WTC11 (cell line): ENCODE data around the gene FFAR3.

Source experiments
- ATF1 ChIP-seq: sonication (generic); formaldehyde crosslinking; IDR thresholded peaks from 2 replicates; pipeline ENCODE4 v1.8.1; 2023; ENCODE audit warnings: mild to moderate bottlenecking, moderate library complexity, missing genetic modification reagents
- ETV6 ChIP-seq: sonication (generic); formaldehyde crosslinking; IDR thresholded peaks from 2 replicates; pipeline ENCODE4 v1.8.1; 2022; ENCODE audit warnings: mild to moderate bottlenecking, missing genetic modification reagents
- IRF2 ChIP-seq: sonication (generic); formaldehyde crosslinking; IDR thresholded peaks from 2 replicates; pipeline ENCODE4 v1.8.0; 2022; ENCODE audit warnings: low read depth, missing genetic modification reagents, borderline replicate concordance
- NFYB ChIP-seq: sonication (generic); formaldehyde crosslinking; conservative IDR thresholded peaks from 2 replicates; pipeline ENCODE4 v1.8.0; 2022; ENCODE audit warnings: low read depth, missing genetic modification reagents
- NR2C2 ChIP-seq: sonication (generic); formaldehyde crosslinking; IDR thresholded peaks from 2 replicates; pipeline ENCODE4 v1.8.0; 2022; ENCODE audit warnings: mild to moderate bottlenecking, missing genetic modification reagents
- TCF7 ChIP-seq: sonication (generic); formaldehyde crosslinking; IDR thresholded peaks from 2 replicates; pipeline ENCODE4 v1.8.0; 2022; ENCODE audit warnings: mild to moderate bottlenecking, low read depth, missing genetic modification reagents, moderate library complexity
- ZNF416 ChIP-seq: fragments of 250-450 bp; sonication (Bioruptor Pico); IDR thresholded peaks from 2 replicates; pipeline ENCODE4 v1.9.0; 2021; ENCODE audit warnings: mild to moderate bottlenecking, inconsistent platforms
- TF ChIP-seq, protein P1 (sequence below): fragments of 200-600 bp; IDR thresholded peaks from 2 replicates; pipeline ENCODE4 v1.8.0; 2022; ENCODE audit warnings: antibody characterized with exemption
- TF ChIP-seq, protein P2 (sequence below): sonication (generic); formaldehyde crosslinking; IDR thresholded peaks from 2 replicates; pipeline ENCODE4 v1.8.1; 2022; ENCODE audit warnings: low read depth, missing genetic modification reagents, borderline replicate concordance
- TF ChIP-seq, protein P3 (sequence below): sonication (generic); formaldehyde crosslinking; IDR thresholded peaks from 2 replicates; pipeline ENCODE4 v1.8.1; 2023; ENCODE audit warnings: mild to moderate bottlenecking, missing genetic modification reagents, moderate library complexity

DNA sequence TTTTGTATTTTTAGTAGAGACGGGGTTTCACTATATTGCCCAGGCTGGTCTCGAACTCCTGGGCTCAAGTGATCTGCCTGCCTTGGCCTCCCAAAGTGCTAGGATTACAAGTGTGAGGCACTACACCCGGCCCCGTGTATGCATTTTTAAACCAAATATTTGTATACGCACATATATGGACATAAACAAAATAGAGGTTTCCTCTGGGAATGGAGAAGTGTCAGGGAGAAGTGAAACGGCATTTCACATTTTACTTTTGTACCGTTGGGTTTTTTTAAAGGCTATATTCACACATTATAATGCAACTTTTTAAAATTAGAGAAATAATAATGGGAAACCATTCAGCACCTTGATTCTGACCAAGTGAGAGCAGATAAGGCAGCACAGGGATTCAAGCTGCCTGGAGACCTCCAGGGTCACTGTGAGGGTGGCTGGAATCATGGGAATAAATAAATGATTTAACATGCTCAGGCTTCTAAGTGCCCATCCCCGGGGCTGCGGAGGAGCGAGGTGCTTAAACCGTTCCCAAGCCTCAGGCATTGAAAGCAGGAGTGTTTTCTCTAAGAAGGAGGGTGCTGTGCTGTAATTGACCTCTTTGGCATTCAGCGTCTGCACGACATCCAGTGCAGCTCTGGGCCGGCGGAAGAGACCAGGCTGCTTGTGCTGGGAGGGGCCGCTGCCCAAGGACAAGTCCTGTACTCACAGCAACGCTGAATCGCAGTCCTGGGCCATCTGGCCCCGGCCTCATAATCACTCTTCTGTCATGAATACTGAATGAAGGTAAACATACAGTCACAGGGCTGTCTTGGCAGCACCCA lies 37.3 kb downstream of the FFAR3 start:
- TF ChIP-seq, protein P1, sequence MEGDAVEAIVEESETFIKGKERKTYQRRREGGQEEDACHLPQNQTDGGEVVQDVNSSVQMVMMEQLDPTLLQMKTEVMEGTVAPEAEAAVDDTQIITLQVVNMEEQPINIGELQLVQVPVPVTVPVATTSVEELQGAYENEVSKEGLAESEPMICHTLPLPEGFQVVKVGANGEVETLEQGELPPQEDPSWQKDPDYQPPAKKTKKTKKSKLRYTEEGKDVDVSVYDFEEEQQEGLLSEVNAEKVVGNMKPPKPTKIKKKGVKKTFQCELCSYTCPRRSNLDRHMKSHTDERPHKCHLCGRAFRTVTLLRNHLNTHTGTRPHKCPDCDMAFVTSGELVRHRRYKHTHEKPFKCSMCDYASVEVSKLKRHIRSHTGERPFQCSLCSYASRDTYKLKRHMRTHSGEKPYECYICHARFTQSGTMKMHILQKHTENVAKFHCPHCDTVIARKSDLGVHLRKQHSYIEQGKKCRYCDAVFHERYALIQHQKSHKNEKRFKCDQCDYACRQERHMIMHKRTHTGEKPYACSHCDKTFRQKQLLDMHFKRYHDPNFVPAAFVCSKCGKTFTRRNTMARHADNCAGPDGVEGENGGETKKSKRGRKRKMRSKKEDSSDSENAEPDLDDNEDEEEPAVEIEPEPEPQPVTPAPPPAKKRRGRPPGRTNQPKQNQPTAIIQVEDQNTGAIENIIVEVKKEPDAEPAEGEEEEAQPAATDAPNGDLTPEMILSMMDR: no peak
- TF ChIP-seq ETV6: no peak
- no peak for TF ChIP-seq TCF7 (CRISPR knock-in tag)
- no peak for TF ChIP-seq ZNF416 (CRISPR knock-in tag)
- no peak for TF ChIP-seq ATF1 (CRISPR knock-in tag)
- TF ChIP-seq NR2C2 (CRISPR knock-in tag): no peak
- TF ChIP-seq, protein P2, sequence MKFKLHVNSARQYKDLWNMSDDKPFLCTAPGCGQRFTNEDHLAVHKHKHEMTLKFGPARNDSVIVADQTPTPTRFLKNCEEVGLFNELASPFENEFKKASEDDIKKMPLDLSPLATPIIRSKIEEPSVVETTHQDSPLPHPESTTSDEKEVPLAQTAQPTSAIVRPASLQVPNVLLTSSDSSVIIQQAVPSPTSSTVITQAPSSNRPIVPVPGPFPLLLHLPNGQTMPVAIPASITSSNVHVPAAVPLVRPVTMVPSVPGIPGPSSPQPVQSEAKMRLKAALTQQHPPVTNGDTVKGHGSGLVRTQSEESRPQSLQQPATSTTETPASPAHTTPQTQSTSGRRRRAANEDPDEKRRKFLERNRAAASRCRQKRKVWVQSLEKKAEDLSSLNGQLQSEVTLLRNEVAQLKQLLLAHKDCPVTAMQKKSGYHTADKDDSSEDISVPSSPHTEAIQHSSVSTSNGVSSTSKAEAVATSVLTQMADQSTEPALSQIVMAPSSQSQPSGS (CRISPR knock-in tag): no peak
- TF ChIP-seq IRF2 (CRISPR knock-in tag): no peak
- no peak for TF ChIP-seq NFYB (CRISPR knock-in tag)
- TF ChIP-seq, protein P3, sequence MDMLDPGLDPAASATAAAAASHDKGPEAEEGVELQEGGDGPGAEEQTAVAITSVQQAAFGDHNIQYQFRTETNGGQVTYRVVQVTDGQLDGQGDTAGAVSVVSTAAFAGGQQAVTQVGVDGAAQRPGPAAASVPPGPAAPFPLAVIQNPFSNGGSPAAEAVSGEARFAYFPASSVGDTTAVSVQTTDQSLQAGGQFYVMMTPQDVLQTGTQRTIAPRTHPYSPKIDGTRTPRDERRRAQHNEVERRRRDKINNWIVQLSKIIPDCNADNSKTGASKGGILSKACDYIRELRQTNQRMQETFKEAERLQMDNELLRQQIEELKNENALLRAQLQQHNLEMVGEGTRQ: no peak
